CD4-positive, alpha-beta T cell treated with Interleukin-17A for 1 hour (primary cell): Measurements from ENCODE around the gene PYGL.
"Not testable (repeated sequence)": the region's sequence is repeated elsewhere in the genome, so short reads cannot be mapped to it uniquely, and the experiment has no call there.

Experiments used
- DNase-seq: peaks from one replicate; pipeline ENCODE4 v3.0.0-alpha.2; 2020

Gene PYGL

DNA sequence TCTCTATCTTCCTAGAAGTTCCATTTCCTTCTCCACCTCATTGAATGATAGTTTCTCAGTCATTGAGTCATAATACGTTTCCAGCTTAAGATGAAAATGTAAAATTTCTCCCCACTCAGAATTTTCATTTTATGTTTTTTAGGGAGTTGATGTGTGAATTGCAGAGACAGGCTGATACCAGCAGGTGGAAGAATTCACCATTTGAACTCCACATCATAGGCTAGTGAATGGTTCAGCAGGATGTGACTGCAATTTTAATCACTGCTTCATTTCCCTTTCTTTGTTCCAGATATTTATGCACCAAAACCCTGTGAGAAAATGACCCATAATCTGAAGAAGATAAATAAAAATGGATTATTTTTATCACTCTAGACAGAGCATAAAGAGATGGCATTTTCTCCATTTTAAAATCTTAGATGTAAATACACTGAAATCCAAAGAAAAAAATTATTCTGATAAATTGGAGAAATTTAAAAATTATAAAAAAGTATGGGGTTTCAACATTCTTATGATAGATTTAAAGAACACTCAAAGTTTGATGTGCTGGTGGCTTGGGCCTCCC is 10.6 kb upstream of the PYGL start:
- DNase-seq = peak; percentile 10

DNA sequence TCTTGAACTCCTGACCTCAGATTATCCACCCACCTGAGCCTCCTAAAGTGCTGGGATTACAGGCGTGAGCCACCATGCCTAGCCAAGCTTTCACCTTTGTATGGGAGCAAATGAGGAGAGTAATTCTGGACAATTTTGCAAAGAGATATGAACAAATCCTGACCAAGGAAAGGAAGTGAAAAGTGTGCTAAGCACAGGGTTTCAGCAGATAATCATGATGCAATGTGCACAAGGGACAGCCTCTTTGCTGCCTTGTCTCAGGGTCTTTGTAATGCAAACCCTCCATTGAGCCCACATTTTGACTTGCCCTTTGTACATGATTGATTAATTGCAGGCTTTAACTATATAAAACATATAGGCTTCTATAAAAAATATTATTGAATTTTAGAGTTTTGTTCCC is 9.2 kb upstream of the PYGL start:
- DNase-seq = no peak

DNA sequence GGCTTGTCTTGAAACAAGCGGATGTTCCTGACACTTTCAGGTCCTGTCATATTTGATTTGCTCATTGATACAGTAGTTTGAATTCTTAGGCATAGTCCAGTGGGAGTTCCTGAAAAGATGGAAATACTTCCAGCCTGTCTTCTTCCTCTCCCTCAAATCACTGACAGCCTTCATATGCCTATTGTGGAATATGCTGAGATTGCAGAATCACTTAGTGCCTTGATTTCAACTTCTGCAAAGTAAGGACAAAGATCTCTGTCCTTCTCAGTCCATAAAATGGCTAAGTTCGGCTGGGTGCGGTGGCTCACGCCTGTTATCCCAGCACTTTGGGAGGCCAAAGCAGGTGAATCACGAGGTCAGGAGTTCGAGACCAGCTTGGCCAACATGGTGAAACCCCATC is 6.7 kb upstream of the PYGL start:
- DNase-seq = no peak

DNA sequence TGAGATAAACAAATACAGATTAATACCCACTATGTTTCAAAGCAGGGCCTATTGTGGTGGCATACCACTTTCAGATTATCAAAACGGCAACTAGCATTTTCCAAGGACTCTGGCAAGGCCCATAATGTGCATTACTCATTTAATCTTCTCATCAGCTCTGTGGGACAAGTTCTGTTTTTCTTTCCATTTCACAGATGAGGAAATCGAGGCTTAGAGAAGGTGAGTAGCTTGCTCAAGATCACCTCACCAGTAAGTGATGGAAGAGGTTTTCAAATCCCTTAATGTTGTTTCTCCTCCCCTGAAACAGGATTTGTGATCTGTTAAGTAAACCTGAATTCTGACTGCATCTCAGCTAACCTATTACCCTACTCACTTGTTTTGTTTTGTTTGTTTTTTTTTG is 3.9 kb upstream of the PYGL start:
- no peak for DNase-seq

DNA sequence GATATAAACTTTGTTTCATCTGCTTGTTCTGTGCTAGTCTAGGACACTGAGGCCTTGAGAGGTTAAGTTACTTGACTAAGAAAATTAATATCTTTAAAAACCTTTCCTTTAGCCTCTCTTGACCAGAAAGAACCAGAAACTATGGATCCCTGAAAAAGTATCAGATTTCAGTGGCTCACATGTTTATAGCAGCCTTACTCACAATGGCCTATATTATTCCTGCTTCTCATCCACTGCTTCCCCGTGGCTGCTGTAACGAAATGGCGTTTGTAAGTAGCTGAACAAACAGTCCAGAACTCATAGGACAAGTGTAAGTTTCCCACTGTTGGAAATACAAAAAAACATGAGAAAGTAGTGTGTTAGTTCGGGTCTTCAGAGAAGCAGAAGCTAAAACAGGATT is 3.2 kb upstream of the PYGL start:
- no peak for DNase-seq

DNA sequence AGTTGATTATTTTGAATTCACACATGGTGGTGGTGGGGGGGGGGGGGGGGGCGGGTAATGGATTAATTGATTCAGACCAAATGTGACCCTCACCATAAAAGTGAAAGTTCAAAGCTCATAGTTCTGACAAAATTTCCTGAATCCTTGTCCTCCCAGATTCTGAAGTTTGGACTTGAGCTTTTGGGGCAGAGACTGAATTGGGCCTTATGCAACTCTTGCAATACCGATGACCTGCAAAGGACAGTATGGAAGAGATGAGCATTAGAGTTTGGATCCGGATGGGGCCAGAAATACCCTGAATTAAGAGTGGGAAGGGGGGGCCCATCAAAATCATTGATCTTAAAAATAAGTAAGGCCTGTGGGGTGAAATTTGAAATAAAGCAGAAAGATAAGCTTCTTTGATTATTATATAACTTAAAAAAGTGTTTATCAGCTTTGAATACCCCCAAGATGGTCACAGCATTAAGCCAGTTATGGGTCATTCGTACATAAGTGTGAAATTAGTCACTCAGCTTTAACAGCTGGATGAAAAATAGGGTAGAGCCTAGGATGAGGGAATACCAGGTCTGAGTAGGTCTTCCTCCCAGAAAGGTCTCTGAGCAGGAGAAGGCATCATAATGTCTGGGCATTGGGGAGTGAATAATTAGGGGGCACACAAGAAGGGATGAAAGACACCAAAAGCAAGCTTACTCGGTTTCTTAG is 2.1 kb upstream of the PYGL start:
- no peak for DNase-seq

DNA sequence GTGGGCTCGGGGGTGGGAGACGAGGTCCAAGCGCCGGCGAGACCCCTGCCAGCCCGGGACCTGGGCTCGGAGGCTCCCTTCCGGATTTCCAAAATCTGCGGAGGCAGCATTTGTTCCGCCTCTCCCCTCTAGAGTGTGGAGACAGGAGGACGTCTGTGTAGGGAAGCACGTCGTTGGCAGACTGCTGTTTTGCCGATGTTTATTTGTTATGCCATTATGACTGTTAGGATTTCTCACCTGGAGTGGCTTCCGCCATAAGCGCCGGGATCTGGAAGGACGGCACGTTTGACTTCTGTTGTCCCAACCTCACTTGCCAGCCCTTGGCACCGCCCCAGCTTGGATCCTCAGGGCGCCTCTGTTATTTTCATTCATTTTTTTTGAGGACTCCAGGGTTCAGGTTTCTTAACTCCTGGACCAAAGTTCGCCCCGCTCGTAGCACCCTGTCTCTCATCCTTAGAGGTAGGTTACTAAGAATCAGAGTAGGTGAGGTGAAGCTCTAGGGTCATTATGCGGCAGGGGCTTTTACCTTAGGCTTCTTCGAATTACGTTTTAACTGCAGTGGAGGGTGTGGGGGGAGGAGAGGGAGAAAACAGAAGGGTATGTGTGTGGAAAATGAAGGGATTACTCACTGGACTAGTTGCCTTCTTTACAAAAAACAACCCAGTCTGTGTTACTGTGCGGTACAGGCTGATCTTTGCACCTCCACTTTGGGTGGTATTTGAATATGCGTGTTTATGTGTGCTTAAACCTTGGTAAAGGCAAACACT is 547 bp upstream of the PYGL start:
- DNase-seq = no peak

DNA sequence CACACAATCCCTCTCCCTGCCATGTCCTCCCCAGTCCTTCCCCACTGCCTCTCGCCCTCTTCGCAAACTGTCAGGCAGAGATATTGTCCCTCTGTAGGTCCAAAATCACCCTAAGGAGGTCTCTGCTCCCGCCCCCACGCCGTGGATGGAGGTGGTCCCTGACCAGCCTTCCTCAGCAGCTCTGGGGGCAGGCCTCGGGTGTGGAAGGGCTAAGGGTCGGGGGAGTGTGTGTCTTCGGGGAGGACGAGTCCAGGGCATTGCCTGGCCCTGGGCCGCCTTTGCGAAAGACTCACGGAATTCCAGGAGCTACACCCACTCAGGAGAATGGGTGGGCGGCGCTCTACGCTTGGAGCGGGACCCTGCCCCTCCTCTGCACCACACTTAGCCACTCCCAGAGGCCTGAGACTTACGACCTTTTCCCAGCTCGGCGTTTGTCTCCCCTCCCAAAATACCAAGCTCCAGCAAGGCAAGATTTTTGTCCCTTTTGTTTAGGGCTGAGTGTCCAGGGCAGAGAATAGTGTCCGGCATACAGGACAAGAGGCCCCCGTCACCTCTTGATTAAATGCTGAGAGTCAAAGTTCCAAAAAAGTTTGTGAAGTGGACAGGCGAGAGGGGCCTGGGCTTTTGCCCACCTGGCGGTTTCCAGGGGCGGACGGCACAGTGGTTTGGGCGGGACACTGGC is 881 bp downstream of the PYGL start:
- no peak for DNase-seq

DNA sequence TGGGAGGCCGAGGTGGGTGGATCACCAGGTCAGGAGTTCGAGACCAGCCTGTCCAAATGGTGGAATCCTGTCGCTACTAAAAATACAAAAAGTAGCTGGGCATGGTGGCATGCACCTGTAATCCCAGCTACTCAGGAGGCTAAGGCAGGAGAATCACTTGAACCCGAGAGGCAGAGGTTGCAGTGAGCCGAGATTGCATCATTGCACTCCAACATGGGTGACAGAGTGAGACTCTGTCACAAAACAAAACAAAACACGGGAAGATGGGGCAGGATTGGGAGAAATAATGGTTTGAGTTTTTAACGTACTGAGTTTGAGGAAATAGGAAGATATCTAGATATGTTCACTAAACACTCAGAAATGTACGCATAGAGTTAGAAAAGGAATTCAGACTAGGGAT is 2.6 kb downstream of the PYGL start:
- DNase-seq = not testable (repeated sequence)

DNA sequence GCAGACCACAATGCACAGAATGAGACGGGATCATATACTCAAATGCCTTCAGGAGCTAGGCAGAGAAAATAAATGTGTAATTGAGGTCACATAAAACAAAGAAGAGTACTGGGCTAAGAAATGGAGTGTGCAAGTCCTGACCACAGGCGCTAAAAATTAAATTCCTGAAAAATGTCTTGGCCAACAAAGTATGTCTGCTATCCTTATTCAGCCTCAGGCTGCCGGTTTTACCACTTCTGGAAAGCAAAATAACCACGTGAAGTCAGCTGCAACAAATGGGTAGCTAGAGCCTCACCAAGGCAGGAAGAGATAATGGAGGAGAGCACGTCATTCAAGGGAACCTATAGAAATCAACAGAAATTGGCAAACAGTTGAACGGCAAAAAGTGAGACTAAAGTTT is 3.1 kb downstream of the PYGL start:
- no peak for DNase-seq

DNA sequence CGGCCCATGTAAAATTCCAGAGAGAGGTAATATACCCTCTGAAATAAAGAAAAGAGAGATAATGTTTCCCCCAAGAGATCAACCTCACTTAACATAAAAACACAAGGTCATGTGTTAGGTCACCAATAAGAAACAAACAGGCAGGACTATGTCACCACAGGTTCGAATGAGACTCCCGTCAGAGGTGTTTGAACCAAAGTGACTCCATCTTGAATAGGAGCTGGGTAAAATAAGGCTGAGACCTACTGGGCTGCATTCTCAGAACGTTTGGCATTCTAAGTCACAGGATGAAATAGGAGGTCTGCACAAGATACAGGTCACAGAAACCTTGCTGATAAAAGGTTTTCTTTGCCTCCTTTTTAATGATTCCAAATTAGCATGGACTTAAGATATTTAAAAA is 6.5 kb downstream of the PYGL start:
- no peak for DNase-seq

DNA sequence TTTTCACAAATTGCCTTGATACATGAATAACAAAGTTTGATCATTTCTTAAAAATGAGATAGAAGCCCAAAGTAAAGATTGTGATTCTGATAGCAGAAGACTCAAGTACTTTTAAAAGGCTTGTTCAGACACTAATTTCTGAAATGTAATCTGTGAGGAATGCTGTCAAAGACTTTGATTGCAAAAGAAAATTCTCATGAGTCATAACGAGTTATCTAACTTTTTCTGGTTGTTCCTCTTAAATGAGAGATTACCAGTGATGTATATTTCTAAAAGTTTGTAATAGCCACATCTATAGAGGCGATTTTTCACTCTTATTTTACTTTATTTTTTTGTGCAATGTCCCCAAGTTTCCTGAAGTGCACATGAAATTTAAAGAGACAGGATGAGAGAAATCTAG is 7.0 kb downstream of the PYGL start:
- DNase-seq = no peak

DNA sequence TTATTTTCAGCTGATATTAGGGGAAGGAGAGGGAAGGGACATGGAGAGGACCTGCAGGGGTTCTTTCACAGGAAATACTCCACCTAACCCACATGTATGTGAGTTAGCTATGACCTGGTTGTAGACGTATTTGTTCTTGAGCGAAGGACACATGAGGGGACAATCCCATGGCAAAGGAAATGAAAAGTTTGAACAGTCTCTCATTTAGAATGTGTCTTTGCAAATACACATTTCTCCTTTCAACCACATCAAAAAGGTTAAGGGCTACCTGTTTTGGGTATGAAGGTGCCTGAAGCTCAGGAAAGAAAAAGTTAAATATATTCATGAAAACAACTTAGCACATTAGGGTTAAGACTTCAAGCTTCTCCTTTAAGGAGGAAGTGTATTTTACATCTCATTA is 7.4 kb downstream of the PYGL start:
- DNase-seq = no peak

DNA sequence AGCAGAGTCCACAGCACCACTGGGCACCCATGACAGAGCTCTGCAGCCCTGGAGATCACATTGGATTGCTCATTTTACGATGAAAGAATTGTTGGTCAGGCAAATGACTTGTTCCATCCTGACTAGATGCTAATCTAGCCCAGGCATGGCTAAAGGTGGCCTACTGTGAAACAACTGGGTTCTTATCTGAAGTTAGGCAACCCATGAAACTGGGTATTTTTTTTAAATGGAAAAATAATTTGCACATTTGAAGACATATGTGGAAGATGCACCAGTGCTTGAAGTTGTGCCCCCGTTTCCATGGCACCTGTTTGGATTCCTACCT is 8.3 kb downstream of the PYGL start:
- no peak for DNase-seq

DNA sequence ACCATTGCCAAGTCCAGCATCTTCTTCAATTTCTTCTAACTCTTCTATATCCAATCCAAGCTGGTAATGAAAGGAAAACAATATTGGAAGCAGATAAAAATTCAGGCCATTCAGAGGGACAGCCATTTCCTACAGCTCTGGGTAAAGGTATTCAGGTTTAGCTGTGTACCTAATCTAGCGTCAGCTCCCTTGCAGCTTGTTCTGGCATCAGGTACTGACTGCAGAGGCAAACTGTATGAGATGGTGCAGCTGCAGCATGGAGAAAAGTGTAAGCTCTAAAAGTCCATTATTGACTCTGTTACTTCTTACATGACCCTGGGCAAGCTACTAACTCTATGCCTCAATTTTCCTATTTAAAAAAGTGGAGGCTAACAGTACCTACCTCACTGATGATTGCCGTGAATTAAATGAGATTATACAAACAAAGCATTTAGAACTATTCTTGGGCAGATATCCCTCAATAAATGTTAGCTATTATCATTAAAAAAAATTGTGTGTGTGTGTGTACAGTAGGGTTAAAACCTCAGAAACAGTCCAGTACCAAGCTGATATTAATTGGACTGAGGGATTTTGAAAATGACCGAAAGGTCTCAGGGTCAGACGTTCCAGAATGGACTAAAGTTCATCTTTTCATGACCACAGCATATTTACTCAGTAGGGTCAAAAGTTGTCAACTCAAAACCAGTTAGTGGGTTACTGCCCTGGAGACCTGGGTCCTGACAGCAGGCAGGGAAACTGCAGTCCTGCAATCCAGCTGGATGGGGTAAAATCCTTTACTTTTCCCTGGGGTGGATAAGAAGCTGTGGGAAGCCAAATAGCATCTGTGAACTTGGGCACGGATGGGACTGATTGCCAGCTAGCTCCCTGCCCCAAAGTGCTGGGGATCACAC is 8.9 kb downstream of the PYGL start:
- DNase-seq = no peak

DNA sequence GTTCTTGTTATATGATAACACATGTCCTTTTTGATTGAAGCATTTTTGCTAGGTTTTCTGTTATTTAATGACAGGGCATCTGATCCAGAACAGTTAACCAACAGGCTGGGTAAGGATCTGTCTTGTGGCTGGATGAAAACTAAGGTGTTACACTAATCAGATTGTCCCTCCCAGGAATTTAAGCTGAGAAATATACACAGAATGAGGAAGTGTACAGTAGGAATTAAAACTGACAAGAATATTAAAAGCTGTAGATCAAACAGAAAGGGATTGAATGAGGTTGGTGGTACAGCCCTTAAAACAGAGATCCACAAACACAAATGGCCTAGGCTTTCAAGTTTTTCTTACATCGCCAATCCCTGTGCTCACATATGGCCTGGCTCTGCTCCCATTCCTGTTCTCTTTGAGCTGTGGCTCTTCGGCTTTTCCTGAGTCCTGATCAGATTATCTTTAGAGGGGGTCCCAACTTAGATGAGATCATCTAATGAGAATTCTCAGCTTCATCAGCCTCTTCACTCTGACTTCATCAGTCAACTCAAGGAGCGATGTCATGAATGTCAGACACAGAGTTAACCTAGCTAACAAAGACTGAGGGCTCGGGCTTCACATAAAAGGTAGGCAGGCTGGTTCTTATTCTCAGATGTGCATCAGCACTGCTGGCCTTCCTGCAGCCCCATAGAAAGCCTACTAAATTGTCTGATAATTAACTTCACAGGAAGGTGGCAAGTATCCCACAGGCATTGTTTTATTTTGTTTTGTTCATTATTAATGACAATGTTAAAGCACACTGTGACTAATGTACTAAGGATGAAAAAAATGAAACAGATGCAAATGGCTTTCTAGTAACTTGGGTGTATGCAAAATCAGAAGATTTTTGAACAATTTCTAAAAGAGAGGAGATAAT is 11.4 kb downstream of the PYGL start:
- DNase-seq = no peak

DNA sequence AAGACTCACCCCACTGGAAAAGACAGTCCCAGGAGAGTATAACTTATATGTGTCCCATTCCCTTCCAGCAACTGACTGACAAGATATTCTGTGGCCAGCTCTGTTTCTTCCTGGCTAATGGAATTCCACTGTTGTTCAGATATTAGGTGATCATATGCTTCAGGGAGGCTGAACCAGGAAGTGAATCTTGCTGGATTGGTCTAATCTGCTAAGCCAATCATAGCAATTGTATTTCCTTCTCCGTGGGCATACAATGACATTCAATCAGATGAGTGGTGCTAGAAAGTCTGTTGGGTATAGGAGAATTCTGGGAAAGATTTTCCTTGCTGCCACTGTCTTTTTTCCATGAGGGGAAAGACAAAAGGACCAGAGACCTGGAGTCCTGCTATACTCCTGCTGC is 12.1 kb downstream of the PYGL start:
- no peak for DNase-seq

DNA sequence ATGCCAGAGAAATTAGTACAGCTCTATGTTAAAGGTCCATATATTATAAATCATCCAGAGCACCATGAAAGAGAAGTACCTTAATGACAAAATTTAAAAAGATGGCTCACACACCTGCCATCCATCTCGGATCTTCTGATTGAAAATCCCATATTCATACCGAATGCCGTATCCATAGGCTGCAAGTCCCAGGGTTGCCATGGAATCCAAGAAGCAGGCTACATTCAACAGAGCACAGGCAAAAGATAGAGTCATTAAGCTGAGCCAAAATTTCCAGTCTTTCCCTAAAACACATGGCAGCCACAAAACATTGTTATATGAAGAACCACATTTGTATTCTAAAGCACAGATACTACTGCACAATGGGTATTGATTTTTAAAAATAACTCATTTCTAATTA is 12.7 kb downstream of the PYGL start:
- no peak for DNase-seq

DNA sequence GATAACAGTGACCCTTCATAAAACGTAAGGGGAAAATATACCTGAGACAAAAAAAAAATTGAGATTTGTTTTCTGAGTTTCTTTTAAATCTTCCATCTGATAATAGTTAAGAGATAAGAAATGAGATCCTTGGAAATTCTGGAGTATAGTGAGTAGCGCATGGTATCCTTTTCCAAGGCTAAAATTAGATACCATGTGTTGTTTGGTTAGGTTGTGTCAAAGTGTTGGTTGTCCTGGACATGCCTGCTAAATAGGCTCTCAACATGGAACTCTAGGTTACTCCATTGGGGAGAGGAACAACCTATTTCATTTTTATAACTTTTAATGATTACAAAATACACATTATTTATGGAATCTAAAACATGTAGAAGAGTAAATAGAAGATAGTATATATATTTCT is 14.8 kb downstream of the PYGL start:
- DNase-seq = no peak

DNA sequence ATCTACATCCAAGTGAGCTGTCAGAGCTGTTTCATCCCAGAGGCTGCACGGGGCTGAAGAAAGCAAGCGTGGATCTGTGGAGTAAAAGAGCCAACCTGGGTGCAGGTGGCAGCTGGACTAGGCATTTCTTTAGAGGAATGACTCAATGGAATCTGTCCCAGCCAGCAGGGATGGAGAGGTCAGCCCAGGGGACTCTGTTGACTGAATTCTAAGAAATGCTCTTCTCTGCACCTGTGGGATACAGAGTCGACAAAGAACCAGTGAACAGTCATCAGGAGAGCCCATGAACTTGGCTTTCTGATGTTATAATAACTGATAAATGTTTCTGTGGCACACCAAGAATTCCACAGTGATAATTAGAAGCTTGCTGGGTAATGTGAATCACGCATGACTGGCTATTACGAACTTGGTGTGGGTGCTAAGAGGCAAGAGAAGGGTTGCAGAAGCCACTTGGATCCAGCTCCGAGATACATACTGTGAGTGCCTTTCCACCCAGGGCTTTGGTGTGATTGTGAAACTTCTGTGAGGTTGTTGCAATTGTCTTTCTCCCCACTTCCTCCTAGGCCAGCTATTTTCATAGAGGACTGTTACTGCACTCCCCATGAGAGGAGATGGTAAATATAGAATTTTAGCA is 16.2 kb downstream of the PYGL start:
- DNase-seq = no peak

DNA sequence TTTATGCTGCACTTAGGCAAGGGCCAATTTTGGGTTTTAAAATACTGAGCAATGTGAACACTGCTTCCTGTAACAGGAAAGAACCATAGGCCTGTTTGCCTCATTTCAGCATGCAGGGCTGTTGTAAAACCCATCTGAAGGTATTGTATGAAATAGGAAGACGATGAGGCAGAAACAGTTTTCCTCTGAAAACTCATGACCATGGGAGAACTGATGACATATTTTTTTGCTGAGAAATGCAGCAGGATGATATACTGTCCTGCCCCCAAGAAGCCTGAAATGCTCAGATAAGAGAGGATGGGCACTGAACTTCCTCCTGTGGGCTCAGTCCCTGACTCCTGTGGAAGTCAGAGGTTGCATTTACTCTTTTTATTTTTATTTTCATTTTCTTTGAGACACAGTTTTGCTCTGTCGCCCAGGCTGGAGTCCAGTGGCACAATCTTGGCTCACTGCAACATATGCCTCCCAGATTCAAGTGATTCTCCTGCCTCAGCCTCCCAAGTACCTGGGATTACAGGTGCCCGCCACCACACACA is 17.4 kb downstream of the PYGL start:
- DNase-seq = no peak
